IPS-11a (cell line): ENCODE data around the gene TIMM13.
"Not testable (repeated sequence)": the region's sequence is repeated elsewhere in the genome, so short reads cannot be mapped to it uniquely, and the experiment has no call there.

Source experiments
- H3K4me3 ChIP-seq: one replicate; pipeline ENCODE4 v1.5.1; 2013; ENCODE audit warnings: low read depth, low read length, control low read depth

Gene TIMM13

DNA sequence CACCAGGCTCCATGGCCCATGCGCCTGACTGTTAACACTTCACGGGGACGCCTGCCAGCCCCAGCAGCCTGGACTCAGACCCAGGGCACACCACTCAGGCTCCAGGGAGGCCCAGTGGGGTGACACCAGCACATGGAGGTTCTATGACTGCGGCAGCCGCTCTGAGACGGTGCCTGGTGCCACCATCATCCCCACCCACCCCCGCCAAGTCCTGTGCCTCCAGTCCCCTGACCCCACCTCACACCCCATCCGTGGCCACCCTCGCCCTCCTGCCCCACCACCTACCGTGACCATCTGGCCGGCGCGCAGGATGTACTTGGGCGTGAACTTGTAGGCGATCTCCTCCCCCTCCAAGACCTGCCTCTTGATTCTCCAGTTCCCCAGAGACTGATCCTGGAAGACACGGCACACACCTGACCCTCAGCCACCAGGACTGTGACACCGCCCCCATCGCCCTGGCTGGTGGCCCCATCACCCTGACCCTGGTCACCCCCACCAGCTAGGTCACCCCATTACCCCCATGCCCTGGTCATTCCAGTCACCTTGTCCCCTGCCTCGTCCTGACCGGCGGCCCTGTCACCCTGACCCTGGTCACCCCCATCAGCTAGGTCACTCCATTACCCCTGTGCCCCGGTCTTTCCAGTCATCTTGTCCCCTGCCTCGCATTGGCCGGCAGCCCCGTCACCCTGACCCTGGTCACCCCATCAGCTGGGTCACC, 4.9 kb upstream of the TIMM13 start:
- H3K4me3 ChIP-seq, result no peak overlapping the region

DNA sequence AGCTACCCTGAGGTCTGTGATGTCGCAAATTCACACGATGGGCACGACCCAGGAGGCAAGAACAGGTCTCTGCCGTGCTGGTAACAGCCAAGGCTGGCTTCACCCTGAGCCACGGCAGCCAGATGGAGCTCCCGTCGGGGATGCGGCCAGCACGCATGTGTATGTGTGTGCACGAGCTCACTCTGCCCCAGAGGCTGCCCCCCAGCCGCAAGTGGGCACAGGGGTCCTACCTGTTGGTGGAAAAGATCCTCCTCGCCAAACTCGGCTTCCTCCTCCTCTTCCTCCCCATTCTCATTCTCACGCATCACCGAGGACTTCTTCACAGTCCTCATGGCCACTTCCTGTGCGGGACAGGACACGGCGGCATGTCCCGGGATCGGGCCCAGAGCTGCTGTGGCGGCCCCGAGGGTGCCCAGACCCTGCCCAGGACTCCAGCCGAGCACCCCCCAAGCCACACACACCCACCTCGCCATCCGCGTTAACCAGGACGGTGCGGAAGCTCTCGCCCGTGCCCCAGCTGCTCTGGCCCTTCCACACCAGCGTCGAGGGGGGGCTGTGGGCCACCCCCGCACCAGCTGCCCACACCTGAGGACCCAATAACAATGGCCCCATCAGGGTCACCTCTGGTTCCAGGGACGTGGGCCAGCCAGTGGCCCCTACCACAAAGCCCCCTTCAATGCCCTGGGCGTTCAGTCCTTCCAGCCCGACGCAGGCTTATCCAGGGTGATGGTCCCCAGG, 4.1 kb upstream of the TIMM13 start:
- H3K4me3 ChIP-seq, result no peak overlapping the region

DNA sequence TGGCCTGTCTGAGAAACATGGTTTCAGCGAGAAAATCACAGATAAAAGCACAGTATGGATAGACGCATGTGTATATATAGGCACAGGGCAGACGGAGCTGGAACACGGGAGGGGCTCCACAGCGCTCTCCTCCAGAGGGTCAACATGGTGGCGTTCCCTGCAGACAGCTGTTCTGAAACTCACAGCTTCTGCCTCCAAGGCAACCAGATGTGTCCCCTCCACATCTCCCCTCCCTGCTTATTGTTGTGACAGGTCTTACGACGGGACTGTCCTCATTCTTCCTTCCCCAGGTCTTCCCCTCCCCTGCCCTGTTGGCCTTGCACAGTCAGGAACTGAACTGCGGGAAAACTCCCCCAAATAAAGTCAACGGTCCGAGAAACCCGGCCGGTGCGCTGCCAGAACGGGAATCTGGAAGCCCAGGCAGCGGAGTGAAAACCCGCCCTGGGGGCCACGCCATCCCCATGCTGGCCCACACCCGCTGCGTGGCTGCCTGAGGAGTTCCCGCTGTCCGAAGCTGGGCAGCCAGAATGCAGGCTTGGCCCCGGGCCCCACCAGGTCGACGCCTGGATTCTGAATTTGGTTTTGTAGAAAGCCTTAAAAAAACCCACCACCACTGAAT, 2.6 kb upstream of the TIMM13 start:
- no peak overlapping the region for H3K4me3 ChIP-seq

DNA sequence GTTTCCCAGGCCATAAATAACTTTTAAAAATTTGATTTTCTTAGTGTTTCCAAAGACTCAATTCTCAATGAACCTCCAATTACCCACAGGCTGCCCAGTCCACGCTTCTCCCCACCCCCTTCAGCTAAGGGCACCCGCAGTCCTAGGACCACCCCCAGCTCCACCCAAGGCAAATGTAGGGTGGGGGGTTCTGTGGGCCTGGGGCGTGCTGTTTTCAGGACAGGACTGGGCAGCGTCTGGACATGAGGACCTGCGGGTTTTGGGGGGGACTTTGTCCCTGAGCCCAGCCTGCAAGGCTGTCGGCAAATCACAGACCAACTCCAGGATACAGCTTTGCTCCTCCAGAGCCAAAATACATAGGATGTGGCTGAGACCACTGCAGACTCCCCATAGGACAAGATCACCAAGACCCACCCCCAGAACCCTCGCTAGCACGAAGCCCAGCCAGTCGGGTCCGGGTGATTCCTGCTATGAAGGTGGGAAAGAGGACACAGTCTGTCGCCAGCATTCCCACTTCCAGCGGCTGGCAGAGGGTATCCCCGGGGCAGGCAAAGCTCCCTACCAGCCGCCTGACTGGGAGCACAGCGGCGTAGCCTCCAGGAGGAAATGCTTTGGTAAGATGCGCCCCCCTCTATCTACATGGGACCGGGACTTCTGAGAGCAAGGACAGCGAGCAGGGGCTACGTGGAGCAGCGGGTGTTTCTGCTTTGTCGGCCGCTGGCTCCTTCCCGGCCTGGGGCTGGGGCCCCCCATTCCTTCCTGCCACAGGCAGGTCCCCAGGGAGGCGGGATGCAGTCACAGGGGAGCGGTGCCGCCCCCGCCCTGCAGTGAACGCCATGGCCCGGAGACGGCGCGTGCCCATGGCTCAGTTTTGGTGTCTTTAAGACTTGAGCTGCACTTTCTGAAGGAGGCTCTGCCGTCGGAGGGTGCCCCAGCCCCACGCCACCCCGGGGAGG, 1.6 kb upstream of the TIMM13 start:
- no peak overlapping the region for H3K4me3 ChIP-seq

DNA sequence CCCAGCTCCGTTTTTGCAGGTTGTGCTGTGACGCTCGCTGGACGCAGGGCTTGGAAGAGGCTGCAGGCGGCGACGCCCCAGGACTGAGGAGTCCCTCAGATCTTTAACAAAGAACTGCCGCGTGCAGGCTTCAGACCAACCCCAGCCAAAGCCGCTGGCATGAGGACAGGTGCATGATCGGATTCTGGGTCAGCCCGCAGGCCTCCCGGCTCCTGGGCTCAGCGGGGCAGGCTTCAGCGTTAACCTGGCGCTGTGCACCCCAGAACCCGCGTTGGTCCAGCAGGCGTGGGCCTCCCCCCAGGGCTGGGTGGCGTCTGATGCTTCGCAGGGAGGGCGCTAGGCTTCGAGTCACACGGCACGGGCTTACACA, 920 bp upstream of the TIMM13 start:
- peak overlapping the region; percentile 4 for H3K4me3 ChIP-seq

DNA sequence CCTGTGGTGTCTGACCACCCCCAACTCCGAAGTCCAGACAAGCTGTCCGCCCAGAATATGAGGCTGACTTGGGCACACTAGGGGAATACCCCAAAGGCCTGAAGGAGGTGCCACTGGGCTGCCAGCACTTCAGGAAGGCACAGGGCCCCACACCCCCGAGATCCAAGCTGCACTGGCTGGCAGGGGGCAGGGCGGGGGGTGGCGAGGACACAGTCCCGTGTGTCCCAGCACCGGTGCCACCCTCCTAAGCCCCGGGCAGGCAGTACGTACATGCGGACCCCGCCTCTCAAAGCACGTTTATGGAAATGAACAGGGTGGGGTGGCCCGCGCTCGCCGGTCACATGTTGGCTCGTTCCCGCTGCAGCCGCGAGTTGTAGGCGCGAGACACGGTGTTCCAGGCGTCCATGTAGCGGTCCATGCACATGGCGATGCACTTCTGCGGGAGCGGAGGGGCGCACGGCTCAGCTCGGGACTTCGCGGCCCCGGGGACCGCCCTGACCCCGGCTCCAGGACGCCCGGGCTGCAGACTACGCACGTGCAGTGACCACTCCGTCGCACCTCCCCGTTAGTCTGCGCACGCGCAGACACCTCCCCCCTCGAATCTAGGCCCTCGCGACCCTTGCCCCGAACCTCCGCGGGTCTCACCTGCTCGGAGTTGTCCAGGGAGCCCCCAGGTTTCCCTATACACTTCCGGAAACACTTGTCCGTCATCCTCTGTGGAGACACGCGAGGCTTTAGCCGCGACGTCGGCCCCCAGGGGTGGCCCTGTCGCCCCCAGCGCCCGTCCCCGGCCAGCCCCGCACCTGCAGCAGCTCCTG, 566 bp downstream of the TIMM13 start:
- H3K4me3 ChIP-seq, result peak overlapping the region; percentile 91

DNA sequence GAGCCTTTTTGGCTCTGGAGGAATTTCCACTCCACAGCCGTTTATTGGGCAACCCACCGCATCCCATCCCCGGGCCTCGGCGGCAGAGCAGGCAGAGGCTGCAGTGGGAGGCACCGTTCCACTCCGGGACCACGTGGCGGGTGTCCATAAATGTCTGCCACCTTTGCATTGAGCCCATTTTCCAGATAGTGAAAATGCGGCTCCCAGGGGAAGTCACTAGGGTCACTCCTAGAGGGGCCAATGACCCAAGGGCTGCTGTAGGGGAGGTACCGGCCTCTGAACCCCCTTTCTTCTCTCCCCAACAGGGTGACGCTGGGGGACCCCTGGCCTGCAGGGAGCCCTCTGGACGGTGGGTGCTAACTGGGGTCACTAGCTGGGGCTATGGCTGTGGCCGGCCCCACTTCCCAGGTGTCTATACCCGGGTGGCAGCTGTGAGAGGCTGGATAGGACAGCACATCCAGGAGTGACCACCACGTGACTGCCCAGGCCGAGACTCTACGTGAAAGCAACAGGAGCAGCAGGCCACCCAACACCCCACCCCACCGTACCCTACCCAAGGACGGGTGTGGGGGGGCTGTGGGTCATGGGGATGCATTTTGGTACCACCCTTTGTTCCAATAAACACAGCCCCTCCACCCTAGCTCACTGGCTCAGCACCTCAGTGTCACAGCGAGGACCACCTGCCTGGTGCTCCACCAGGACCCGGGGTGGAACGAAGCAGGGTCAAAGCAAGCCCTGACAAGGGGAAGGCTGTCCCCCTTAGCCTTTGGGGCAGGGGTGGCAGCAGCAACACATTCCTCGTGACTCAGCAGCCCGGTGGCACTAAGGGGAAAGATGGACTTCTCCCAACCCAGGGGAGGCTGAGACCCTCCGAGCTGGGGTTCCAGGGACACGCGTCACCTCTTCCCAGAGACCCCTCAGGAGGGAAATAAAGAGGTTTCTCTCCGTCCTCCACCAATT, 1.5 kb downstream of the TIMM13 start:
- peak overlapping the region; percentile 91 for H3K4me3 ChIP-seq

DNA sequence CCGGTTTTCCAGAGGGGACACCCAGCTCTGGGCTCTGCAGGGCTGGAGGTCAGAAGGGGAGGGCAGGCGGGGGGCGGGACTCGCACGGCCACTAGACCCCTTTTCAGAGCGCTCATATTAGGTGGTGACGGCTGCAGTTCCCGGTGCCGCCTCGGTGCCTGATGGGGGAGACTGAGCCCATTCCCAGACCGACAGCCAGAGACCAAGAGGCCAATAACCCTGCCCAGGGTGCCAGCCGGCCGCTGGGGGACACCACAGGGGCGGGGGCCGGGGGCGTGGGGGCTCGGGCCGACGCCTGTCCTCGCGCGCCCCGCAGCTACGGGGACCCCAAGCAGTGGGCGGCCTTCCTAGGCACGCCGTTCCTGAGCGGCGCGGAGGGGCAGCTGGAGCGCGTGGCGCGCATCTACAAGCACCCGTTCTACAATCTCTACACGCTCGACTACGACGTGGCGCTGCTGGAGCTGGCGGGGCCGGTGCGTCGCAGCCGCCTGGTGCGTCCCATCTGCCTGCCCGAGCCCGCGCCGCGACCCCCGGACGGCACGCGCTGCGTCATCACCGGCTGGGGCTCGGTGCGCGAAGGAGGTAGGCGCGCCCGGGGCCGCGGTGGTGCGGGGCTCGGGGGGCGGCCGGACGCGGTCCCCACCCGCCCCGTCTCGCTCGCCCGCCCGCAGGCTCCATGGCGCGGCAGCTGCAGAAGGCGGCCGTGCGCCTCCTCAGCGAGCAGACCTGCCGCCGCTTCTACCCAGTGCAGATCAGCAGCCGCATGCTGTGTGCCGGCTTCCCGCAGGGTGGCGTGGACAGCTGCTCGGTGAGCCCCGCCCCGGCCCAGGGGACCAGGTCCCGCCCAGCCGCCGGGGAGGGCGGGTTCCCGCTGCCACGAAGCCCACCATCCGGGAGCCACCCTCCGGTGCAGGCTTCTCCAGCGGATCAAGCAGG, 2.4 kb downstream of the TIMM13 start:
- H3K4me3 ChIP-seq, result peak overlapping the region; percentile 47

DNA sequence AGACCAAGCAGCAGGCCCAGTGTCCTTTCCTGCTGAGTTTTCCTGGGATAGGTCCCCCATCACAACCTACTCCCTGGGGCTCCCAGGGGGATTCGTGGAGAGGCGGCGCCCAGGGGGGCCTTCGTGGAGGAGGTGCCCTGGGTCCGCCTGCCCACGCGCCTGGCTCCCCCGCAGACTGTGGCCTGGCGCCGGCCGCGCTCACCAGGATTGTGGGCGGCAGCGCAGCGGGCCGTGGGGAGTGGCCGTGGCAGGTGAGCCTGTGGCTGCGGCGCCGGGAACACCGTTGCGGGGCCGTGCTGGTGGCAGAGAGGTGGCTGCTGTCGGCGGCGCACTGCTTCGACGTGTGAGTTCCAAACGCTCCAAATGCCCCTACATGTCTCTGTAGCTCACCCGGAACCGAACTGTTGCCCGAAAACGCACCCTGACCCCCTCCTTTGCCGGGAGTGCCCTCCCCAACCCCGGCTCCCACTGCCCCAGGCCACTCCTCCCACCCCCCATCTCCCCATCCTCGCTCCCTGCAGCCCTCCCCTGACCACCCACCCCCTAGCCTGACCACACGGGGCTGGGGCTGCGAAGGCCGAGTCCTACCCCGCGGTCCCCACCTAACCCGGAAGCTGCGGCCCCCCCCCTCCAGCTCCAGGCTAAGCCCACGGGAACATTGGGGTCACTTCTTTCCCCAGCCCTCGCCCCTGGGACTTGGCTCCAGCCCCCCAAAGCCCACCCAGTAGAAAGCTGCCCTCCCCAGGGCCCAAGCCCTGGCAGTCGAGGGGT, 3.3 kb downstream of the TIMM13 start:
- H3K4me3 ChIP-seq, result no peak overlapping the region

DNA sequence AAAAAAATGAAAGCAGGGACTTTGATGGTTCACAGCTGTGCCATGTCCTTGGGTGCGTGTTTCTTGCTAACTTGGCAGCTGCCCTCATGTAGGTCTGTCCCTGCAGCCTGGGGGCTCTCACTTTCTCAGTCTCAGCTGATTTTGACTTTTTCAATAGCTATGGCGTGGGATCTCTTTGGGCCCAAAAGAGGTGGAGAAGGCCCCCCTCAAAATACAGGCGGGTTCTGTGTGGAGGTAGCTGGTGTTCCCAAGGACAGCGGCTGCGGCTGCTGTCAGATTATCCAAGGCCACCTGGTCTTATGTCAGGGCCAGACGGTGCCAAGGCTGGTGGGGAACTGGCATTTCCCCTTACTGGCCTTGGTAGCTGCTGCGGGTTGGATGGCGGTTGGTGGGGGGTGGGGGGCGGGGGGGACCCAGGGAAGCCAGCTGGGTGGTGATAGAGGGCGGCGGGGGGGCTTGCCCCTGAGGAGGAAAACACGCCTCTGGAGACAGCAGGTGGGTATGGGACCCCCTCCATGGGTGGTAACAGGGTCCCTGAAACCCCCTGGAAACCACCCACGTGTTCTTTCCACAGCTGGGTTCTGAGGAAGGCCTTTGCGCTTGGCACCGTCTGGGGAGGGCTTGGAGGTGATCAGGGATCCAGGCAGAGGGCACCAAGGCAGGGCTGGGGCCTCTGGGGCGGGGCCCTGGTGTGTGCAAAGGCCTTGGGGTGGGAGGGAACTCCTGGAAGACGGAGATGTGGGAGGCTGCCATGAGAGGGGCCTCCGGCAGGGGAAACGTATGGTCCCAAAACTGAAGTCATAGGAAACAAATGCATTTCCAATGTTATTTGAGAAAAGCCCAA, 4.1 kb downstream of the TIMM13 start:
- H3K4me3 ChIP-seq, result no peak overlapping the region

DNA sequence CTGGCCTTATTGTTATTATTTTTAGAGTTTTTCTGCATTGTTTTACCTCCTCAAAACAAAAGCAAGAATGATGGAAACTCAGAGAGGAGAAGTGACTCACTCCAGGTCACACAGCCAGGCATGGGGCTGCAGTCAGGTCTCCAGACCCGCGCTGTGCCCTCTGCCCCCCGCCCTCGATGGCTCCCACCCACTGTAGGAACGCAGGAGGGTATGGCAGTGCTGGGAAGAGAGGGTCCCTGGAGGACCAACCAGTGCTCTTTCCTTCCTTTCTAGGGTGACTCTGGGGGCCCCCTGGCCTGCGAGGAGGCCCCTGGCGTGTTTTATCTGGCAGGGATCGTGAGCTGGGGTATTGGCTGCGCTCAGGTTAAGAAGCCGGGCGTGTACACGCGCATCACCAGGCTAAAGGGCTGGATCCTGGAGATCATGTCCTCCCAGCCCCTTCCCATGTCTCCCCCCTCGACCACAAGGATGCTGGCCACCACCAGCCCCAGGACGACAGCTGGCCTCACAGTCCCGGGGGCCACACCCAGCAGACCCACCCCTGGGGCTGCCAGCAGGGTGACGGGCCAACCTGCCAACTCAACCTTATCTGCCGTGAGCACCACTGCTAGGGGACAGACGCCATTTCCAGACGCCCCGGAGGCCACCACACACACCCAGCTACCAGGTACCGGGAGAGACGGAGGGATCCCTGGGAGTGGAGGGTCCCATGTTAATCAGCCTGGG, 5.6 kb downstream of the TIMM13 start:
- H3K4me3 ChIP-seq, result no peak overlapping the region

DNA sequence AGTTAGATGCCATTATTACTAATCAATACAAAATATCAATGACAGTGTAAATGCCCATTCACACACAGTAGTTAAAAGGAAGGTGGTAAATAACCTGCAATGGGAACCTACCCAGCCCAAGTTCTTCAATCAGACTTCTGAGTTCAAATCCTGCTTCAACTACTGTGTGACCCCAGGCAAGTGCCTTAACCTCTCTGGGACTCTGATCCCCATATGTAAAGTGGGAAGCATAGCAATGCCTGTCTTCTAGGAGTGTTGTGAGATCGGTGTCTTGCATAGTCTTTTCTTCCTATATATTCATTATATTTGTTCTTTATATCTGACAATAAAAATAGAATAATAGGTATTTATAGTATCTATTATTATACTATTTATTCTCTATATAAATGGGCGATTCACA, 6.9 kb downstream of the TIMM13 start:
- no peak overlapping the region for H3K4me3 ChIP-seq

DNA sequence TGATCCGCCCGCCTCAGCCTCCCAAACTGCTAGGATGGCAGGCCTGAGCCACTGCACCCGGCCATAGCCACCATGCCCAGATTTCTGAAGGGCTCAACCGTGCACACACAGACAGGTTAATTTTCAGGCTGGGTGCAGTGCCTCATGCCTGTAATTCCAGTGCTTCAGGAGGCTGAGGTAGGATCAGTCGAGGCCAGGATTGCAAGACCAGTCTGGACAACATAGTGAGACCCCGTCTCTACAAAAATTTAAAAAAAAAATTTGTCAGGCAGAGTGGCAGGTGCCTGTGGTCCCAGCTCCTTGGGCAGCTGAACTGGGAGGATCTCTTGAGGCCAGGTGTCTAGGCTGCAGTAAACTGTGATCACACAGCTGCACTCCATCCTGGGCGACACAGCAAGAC, 7.6 kb downstream of the TIMM13 start:
- no peak overlapping the region for H3K4me3 ChIP-seq

DNA sequence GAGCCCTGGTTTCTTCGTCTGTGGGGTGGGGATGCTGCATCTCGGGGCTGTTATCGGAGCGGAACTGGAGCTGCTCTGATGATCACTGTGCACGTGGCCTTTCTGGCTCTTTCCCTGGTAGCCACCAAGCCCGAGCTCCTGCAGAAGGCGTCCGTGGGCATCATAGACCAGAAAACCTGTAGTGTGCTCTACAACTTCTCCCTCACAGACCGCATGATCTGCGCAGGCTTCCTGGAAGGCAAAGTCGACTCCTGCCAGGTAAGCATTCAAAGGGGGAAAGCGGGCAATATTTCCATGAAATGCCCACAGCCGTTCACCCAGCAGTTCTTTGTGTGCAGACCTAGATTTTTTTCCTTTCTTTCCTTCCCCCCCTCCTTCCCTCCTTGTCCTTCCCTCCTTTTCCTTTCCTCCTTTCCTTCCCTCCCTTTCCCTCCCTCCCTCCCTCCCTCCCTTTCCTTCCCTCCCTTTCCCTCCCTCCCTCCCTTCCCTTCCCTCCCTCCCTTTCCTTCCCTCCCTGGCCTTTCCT, 9.4 kb downstream of the TIMM13 start:
- no peak overlapping the region for H3K4me3 ChIP-seq

DNA sequence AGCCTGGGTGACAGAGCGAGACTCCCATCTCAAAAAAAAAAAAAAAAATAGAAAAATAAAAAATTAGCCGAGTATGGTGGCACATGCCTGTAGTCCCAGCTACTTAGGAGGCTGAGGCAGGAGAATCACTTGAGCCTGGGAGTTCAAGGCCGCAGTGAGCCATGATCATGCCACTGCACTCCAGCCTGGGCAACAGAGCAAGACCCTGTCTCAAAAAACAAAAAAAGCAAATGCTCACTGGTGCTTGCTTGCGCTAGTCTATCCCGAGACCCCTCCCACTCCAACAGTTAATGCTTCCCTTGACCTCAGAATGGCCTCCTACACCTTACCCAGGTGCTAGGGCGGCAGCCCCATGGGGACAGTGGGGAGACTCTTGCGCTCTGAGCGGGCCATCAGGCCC, 9.9 kb downstream of the TIMM13 start:
- H3K4me3 ChIP-seq, result not testable (repeated sequence)
